ENCODE measurements around the gene SLC47A1. TPM values are rescaled to one million over a fixed set of nuclear protein-coding genes. Genes with fewer than 3 reads are reported as not detected.

SLC47A1 gene
- total RNA-seq, 2 donors from 2014 or later, result 0.19 to 0.58 TPM

DNA sequence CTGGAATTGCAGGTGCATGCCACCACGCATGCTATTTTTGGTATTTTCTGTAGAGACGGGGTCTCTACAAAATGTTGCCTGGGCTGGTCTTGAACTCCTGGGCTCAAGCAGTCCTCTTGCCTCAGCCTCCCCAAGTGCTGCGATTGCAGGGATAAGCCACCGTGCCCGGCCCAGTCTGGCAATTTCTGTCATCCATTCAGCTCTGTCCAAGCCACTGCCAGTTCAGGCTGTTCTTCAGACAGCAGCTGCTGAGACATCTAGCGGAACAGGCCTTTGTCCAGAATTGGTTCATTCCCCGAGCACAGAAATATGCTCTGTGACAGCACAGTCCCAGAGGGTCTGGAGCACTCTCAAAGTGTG, 5.4 kb downstream of the SLC47A1 start:
- Mint-ChIP-seq H3K27ac (no peak overlapping the region), H3K36me3 (ENCODE audit: low read depth) (no peaks in the 10 kb centered on the region), H3K9me3 (no peaks in the 10 kb centered on the region), H3K4me1 (no peaks in the 10 kb centered on the region), H3K27me3 (peaks cover 19% of the 10 kb centered on the region), H3K4me3 (no peak overlapping the region)
- no peak for ATAC-seq (replicated peaks)

GRCh38 chr17:19539841-19540311, 6.2 kb downstream of the SLC47A1 start:
- peaks cover 14% of the 10 kb centered on the region for H3K27me3 Mint-ChIP-seq
- no peak overlapping the region for H3K27ac Mint-ChIP-seq
- ATAC-seq (replicated peaks), result no peak
- no peaks in the 10 kb centered on the region for H3K4me1 Mint-ChIP-seq
- H3K9me3 Mint-ChIP-seq, result no peaks in the 10 kb centered on the region
- no peaks in the 10 kb centered on the region for H3K36me3 Mint-ChIP-seq (ENCODE audit: low read depth)
- no peak overlapping the region for H3K4me3 Mint-ChIP-seq

DNA sequence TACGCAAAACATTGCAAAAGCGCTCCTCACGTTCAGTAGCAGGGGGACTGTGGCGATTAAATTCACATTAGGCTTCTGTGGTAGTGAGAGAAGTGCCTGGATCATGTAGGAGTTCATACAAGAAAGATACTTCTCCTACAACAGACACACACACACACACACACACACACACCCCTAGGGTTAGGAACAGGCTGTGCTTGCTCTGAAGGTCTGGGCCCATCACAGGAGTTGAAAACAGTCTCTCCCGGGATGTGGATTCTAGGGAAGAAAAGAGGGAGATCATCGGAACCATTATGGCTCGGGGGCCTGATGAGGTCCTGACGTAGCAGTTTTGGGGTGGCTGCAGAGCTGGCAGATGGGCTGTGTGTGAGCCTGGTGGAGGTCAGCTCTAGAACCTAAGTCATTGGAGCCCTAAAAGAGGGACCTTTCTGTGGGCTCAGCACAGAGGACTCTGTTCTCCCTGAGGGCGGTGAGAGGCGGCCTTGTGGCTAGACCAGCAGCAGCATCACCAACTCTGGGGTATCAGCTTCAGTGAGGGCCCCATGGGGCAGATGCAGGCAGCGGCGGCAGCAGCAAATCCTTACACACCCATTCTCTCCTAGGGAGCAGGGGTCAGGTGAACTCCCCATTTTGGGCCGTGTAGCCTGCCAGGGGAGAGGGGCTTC, 7.2 kb downstream of the SLC47A1 start:
- H3K36me3 Mint-ChIP-seq (ENCODE audit: low read depth), result no peaks in the 10 kb centered on the region
- no peak overlapping the region for H3K27ac Mint-ChIP-seq
- H3K27me3 Mint-ChIP-seq, result peaks cover 14% of the 10 kb centered on the region
- no peak overlapping the region for H3K4me3 Mint-ChIP-seq
- no peaks in the 10 kb centered on the region for H3K4me1 Mint-ChIP-seq
- H3K9me3 Mint-ChIP-seq, result no peaks in the 10 kb centered on the region
- no peak for ATAC-seq (replicated peaks)

- Mint-ChIP-seq H3K4me1 (no peaks in the 10 kb centered on the region), H3K9me3 (no peaks in the 10 kb centered on the region), H3K4me3 (no peak overlapping the region), H3K36me3 (ENCODE audit: low read depth) (no peaks in the 10 kb centered on the region), H3K27me3 (peaks cover 12% of the 10 kb centered on the region), H3K27ac (no peak overlapping the region)
- ATAC-seq (replicated peaks), result no peak
These were observed 7.8 kb downstream of the SLC47A1 start for GRCh38 chr17:19541445-19541844.

- Mint-ChIP-seq H3K36me3 (ENCODE audit: low read depth) (no peaks in the 10 kb centered on the region), H3K27me3 (peaks cover 5% of the 10 kb centered on the region), H3K4me1 (no peaks in the 10 kb centered on the region), H3K9me3 (no peaks in the 10 kb centered on the region), H3K27ac (no peak overlapping the region), H3K4me3 (no peak overlapping the region)
- no peak for ATAC-seq (replicated peaks)
These were observed 8.6 kb downstream of the SLC47A1 start for GRCh38 chr17:19542247-19542646.

- Mint-ChIP-seq H3K27me3 (no peaks in the 10 kb centered on the region), H3K4me1 (no peaks in the 10 kb centered on the region), H3K4me3 (no peak overlapping the region), H3K36me3 (ENCODE audit: low read depth) (no peaks in the 10 kb centered on the region), H3K9me3 (no peaks in the 10 kb centered on the region), H3K27ac (no peak overlapping the region)
- ATAC-seq (replicated peaks), result no peak
These were observed 10.7 kb downstream of the SLC47A1 start for GRCh38 chr17:19544366-19544765.

DNA sequence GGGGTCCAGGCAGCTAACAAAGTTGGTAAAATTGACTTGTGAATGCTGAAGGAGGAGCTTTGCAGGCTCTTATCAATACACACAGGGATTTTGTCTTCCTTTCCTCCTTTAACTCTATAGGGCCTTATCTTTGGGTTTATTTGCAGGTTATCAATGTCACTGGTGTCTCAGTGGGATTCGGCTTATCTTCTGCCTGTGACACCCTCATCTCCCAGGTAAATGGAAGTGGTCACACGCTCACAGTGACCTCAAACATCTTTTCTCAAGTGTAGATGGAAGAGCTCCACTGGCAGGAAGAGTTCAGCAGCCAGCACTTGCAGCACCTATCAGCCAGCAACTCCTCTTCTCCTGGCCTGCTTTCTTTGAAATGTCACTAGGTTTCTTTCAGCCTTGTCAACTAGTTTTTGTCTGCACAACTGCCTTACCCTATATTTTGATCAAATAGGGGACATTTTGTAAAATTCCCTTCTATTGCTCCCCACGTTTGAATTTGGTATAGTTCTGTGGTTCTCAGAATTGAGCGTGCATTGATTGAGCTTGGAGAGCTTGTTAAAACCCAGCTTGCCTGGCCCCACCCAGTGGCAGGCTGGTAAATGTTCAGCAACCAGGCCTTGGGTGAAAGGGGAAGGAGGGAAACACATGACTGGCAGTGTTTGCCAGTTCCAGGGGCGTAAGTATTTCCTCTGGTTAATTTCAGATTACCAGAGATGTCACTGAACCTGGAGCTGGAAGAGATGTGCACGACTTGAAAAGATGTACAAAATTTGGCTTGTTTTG, 12.8 kb downstream of the SLC47A1 start:
- no peak for ATAC-seq (replicated peaks)

GRCh38 chr17:19549746-19550623, 16.3 kb downstream of the SLC47A1 start:
- H3K27me3 Mint-ChIP-seq, result peaks cover 12% of the 10 kb centered on the region
- H3K27ac Mint-ChIP-seq, result no peak overlapping the region
- H3K9me3 Mint-ChIP-seq, result no peaks in the 10 kb centered on the region
- H3K4me1 Mint-ChIP-seq, result no peaks in the 10 kb centered on the region
- no peak for ATAC-seq (replicated peaks)
- H3K4me3 Mint-ChIP-seq, result no peak overlapping the region
- H3K36me3 Mint-ChIP-seq (ENCODE audit: low read depth), result no peaks in the 10 kb centered on the region

More for the DNA sequence above, 12.8 kb downstream of the SLC47A1 start:
- Mint-ChIP-seq H3K27ac (no peak overlapping the region), H3K9me3 (no peaks in the 10 kb centered on the region), H3K4me3 (no peak overlapping the region), H3K27me3 (peaks cover 3% of the 10 kb centered on the region), H3K4me1 (no peaks in the 10 kb centered on the region), H3K36me3 (ENCODE audit: low read depth) (no peaks in the 10 kb centered on the region)

DNA sequence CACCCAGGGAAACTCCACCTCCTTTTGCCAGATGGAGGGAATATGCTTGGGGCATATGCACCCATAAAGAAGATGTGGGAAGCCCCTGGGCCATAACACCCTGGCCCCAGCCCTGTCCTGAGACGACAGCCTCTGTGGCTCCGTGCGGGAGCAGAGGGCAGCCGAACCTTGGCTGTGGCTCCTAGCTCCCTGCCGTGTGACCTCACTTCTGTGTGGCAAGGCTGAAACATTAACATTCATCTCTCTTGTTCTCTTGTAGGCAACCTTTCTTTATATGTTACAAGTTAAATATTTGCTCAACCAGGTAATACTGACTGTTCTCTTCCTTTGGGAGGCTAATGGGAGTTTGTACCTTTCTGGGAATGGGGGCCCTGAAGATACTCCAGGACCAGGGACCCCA, 17.5 kb downstream of the SLC47A1 start:
- no peak for ATAC-seq (replicated peaks)
- no peak overlapping the region for H3K4me3 Mint-ChIP-seq
- H3K27me3 Mint-ChIP-seq, result peaks cover 12% of the 10 kb centered on the region
- H3K36me3 Mint-ChIP-seq (ENCODE audit: low read depth), result no peaks in the 10 kb centered on the region
- H3K4me1 Mint-ChIP-seq, result no peaks in the 10 kb centered on the region
- no peak overlapping the region for H3K27ac Mint-ChIP-seq
- H3K9me3 Mint-ChIP-seq, result no peaks in the 10 kb centered on the region

DNA sequence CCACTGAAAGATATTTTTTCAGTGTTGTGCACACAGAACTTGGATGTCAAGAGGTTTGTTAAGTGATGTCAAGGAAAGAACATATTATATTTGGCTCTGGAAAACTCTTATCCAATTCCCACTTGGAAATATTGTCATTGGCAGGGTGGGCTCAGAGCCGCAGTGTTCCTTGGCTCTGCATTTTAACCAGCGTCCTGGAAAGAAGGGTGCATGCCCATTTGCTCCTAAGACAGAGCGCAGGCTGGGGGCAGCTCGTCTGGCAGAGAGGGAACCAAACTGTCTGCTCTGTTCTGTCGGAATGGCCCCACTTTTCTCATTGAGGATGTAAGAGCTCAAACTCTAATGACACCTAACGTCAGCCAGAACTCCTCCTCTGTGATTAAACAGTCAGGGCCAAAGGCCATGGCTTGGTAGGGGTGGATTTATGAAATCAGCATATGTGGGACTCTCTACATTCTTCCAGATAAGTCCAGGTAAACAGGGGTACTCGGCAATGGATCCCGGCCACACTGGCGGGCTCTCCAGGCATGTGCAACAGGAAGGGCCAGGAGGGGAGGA, 18.0 kb downstream of the SLC47A1 start:
- Mint-ChIP-seq H3K4me1 (no peaks in the 10 kb centered on the region), H3K27ac (no peak overlapping the region), H3K4me3 (no peak overlapping the region), H3K9me3 (no peaks in the 10 kb centered on the region), H3K36me3 (ENCODE audit: low read depth) (no peaks in the 10 kb centered on the region), H3K27me3 (peaks cover 12% of the 10 kb centered on the region)
- no peak for ATAC-seq (replicated peaks)

DNA sequence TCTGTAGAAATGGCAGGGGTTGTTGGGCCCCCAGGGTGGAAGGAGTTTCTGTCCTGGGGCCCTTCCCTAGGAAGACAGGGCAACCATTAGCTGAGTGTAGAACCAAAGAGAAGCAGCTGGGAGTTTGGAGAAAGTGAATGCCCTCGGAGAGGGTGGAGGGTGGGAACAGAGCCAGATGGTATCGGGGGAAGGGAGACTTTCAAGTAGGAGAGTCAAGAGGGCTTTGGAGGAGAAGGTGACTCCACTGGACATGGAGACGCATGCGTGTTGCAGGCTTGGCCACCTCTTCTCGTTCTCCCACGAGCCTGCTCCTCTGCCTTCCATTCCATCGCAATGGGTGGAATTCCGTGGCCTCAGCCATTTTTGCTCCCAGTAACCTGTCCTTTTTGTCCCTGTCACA, 19.4 kb downstream of the SLC47A1 start:
- Mint-ChIP-seq H3K9me3 (no peaks in the 10 kb centered on the region), H3K27ac (peak overlapping the region; percentile 23), H3K4me1 (no peaks in the 10 kb centered on the region), H3K4me3 (no peak overlapping the region), H3K27me3 (peaks cover 16% of the 10 kb centered on the region), H3K36me3 (ENCODE audit: low read depth) (no peaks in the 10 kb centered on the region)
- ATAC-seq (replicated peaks), result no peak

GRCh38 chr17:19554393-19554792, 20.7 kb downstream of the SLC47A1 start:
- H3K27me3 Mint-ChIP-seq, result peaks cover 17% of the 10 kb centered on the region
- H3K4me1 Mint-ChIP-seq, result no peaks in the 10 kb centered on the region
- no peaks in the 10 kb centered on the region for H3K36me3 Mint-ChIP-seq (ENCODE audit: low read depth)
- no peak overlapping the region for H3K27ac Mint-ChIP-seq
- H3K4me3 Mint-ChIP-seq, result no peak overlapping the region
- H3K9me3 Mint-ChIP-seq, result no peaks in the 10 kb centered on the region
- ATAC-seq (replicated peaks), result no peak

- Mint-ChIP-seq H3K27me3 (peaks cover 14% of the 10 kb centered on the region), H3K4me3 (no peak overlapping the region), H3K4me1 (no peaks in the 10 kb centered on the region), H3K36me3 (ENCODE audit: low read depth) (no peaks in the 10 kb centered on the region), H3K27ac (no peak overlapping the region), H3K9me3 (no peaks in the 10 kb centered on the region)
- no peak for ATAC-seq (replicated peaks)
These were observed 22.1 kb downstream of the SLC47A1 start for GRCh38 chr17:19555746-19556145.

DNA sequence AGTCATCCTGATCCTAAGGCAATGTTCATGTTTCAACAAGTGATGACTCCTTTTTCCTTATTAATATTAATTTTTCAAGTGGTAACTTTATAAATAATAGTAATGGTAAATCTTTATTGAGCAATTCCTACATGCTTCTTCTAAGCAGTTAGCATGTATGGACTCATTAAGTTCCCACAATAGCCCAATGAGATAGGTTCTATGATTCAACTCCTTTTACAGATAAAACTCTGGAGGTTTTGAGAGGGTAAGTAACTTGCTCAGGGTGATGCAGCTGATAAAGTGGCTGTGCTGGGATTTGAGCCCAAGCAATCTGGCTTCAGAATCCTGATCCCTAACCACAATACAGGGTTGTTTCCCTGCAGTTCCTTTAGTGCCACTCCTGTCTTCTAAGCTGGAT, 25.3 kb downstream of the SLC47A1 start:
- ATAC-seq (replicated peaks), result no peak
- no peaks in the 10 kb centered on the region for H3K36me3 Mint-ChIP-seq (ENCODE audit: low read depth)
- no peaks in the 10 kb centered on the region for H3K4me1 Mint-ChIP-seq
- no peaks in the 10 kb centered on the region for H3K9me3 Mint-ChIP-seq
- no peak overlapping the region for H3K4me3 Mint-ChIP-seq
- H3K27ac Mint-ChIP-seq, result no peak overlapping the region
- peaks cover 5% of the 10 kb centered on the region for H3K27me3 Mint-ChIP-seq
